NB4 (cell line): ENCODE measurements around the gene PPL.

Experiments
- DNase-seq: peaks from one replicate; pipeline ENCODE4 v3.0.0; 2010; ENCODE audit warnings: low read depth
- H3K4me3 ChIP-seq: one replicate; pipeline ENCODE4 v1.5.1; 2011; ENCODE audit warnings: mild to moderate bottlenecking, low read depth, low read length, moderate library complexity
- CTCF ChIP-seq: IDR thresholded peaks from one replicate; pipeline ENCODE4 v1.5.1; 2012; ENCODE audit warnings: low read depth, low read length
- MAX ChIP-seq: IDR thresholded peaks from 2 replicates; pipeline ENCODE4 v1.6.1; 2011; ENCODE audit warnings: low read depth, low read length
- MYC ChIP-seq: IDR thresholded peaks from 2 replicates; pipeline ENCODE4 v1.6.1; 2011; ENCODE audit warnings: low read depth, low read length
- POLR2A ChIP-seq: IDR thresholded peaks from 2 replicates; pipeline ENCODE4 v1.6.1; 2011; ENCODE audit warnings: mild to moderate bottlenecking; ENCODE audit not compliant: insufficient read length; ENCODE audit errors: extremely low read depth

Gene PPL

DNA sequence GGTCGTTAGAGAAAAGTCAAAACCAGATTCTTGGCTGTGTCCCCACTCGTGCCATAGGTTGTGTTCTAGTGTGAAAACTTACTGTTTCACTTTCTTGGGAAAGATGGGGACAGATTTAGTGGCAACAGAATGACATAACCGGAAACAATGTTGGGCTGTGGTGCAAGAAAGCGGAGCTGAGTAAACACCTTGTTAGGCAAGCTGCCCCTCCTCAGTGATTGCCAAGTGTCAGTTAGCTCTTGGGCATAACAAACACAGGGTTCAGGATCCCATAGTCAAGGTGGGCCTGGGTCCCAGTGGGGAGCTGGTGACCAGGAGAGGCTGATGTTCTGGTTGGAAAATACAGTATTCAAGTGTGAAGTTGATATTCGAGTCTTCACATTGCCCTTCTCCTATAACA is 74.3 kb downstream of the PPL start:
- DNase-seq, result peak; percentile 9
- no peak overlapping the region for H3K4me3 ChIP-seq
- TF ChIP-seq CTCF, result no peak
- no peak for TF ChIP-seq MAX
- no peak for TF ChIP-seq POLR2A
- TF ChIP-seq MYC, result no peak

- TF ChIP-seq POLR2A (no peak), CTCF (no peak), MAX (no peak), MYC (no peak)
- no peak for DNase-seq
- no peak overlapping the region for H3K4me3 ChIP-seq
Measured at GRCh38 chr16:4860727-4861342, 76.1 kb downstream of the PPL start.

- DNase-seq, result no peak
- TF ChIP-seq POLR2A, result no peak
- no peak for TF ChIP-seq CTCF
- TF ChIP-seq MYC, result no peak
- no peak for TF ChIP-seq MAX
- no peak overlapping the region for H3K4me3 ChIP-seq
Measured at GRCh38 chr16:4859900-4860255, 77.1 kb downstream of the PPL start.

DNA sequence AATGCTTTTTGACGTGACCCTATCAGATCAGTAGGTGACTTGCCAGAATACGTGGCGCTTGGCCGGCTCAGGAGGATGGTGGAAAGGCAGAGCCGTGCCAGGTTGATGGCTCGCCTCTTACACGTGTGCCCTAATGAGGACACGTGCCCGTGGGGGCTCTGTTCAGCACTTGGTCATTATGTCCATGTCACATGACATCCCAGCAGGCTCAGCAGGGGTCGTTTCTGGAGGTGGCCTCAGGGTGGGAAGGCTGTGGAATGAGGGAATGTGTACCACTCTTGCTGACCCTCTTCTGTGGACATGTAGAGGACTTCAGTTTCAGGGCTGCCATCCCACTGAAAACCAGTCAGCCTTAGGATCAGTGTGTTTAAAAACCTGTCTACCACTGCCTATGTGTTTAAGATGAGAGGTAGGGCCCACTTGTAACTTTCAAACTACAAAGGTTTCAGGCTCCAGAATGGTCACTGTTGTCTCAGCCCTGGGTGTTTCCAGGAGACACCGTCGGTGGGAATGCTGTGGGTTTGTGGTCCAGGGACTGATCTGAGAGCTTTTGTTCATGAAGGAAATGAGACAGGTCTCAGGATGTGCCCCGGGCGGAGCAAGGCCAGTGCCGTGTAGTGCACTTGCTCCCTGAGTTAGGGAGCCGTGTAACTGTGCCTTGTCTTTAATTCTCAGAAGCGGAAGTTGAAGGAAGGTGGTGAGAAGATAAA is 77.6 kb downstream of the PPL start:
- no peak for TF ChIP-seq MYC
- TF ChIP-seq CTCF, result no peak
- TF ChIP-seq MAX, result no peak
- no peak for TF ChIP-seq POLR2A

DNA sequence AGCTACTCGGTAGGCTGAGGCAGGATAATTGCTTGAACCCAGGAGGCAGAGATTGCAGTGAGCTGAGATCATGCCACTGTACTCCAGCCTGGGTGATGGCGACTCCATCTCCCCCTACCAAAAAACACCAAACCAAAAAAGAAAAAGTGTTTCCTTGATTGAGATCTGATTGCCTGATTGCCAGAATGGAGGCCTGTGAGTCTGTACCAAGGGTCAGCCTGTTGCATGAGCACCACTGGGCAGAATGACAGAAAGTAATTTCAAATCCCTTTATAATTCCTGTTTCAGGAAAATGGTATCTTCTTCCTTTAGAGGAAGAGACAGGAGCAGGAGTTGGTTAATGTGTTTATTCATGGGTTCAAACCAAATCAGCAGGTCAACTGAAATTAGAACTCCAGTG is 81.1 kb downstream of the PPL start:
- H3K4me3 ChIP-seq, result no peak overlapping the region
- no peak for TF ChIP-seq MYC
- TF ChIP-seq MAX, result no peak
- no peak for TF ChIP-seq POLR2A
- no peak for TF ChIP-seq CTCF

More for the DNA sequence above, 77.6 kb downstream of the PPL start:
- DNase-seq, result no peak
- no peak overlapping the region for H3K4me3 ChIP-seq

More for the DNA sequence above, 81.1 kb downstream of the PPL start:
- no peak for DNase-seq
